Endothelial cell of umbilical vein (primary cell): ENCODE results near the gene CCNY. TPM values are rescaled to one million over a fixed set of nuclear protein-coding genes. Genes with fewer than 3 reads are reported as not detected.

Source experiments
- BruUV-seq: library from RNA; stranded (reverse); fragments of 400-500 nt; replicated peaks from 2 replicates; lab custom pipeline; 2021; lab: Mats Ljungman, UMichigan
- CTCF ChIA-PET: fragments of 300-600, 350-600 bp; sonication (Branson Sonifier 250); formaldehyde crosslinking; loops from one replicate; lab custom pipeline; 2021; ENCODE audit warnings: antibody characterized with exemption, inconsistent platforms; lab: Charles Lee
- POLR2A ChIA-PET: fragments of 300-600, 350-600 bp; sonication (Branson Sonifier 250); formaldehyde crosslinking; loops from one replicate; lab custom pipeline; 2021; ENCODE audit warnings: antibody characterized with exemption, inconsistent platforms; lab: Charles Lee
- DNase-seq: peaks from one replicate; pipeline ENCODE4 v3.0.0-alpha.2; 2011; ENCODE audit warnings: low read depth, low spot score
- FAIRE-seq: peaks from 2 replicates; lab custom pipeline; 2011; peaks lifted over from hg19 to GRCh38; lab: Jason Lieb, UNC
- H2AFZ ChIP-seq: 2 replicates; pipeline ENCODE4 v1.6.0; 2012; ENCODE audit warnings: low read depth, low read length, control low read depth, inconsistent platforms
- H3K27ac ChIP-seq: 2 replicates; pipeline ENCODE4 v1.5.1; 2011; ENCODE audit warnings: low read depth, mild to moderate bottlenecking, control low read depth, low read length, moderate library complexity; ENCODE audit not compliant: insufficient read depth
- H3K27me3 ChIP-seq, 2 experiments: 2 replicates each; pipeline versions ENCODE4 v1.6.0 to v1.6.1; 2011; ENCODE audit warnings: low read length in 2 of 2, mixed read lengths in 1 of 2; ENCODE audit not compliant: control insufficient read depth in 2 of 2, insufficient read depth in 2 of 2
- H3K36me3 ChIP-seq, 2 experiments: 2 replicates in 1 of 2; 3 replicates in 1 of 2; pipeline ENCODE4 v1.5.1; 2011; ENCODE audit warnings: low read length in 2 of 2, mild to moderate bottlenecking in 1 of 2, moderate library complexity in 1 of 2; ENCODE audit not compliant: control insufficient read depth in 2 of 2, insufficient read depth in 2 of 2; ENCODE audit errors: extremely low read depth in 1 of 2
- H3K4me1 ChIP-seq: 3 replicates; pipeline ENCODE4 v1.5.1; 2011; ENCODE audit warnings: mild to moderate bottlenecking, low read length; ENCODE audit not compliant: control insufficient read depth, insufficient read depth; ENCODE audit errors: extremely low read depth
- H3K4me2 ChIP-seq: 2 replicates; pipeline ENCODE4 v1.6.1; 2011; ENCODE audit warnings: low read length, control low read depth, mixed read lengths; ENCODE audit not compliant: insufficient read depth
- H3K4me3 ChIP-seq, 3 experiments: fragments of 200-600 bp in 1 of 3; sonication (generic), shearing (Covaris generic) in 1 of 3; replicated peaks in 1 of 3; 2 replicates each; pipeline ENCODE4 v1.5.1; 2011 to 2016; ENCODE audit warnings: control low read depth in 3 of 3, low read length in 3 of 3, mild to moderate bottlenecking in 2 of 3, inconsistent platforms in 1 of 3, low read depth in 1 of 3, moderate library complexity in 1 of 3; ENCODE audit not compliant: insufficient read depth in 1 of 3
- H3K79me2 ChIP-seq: 2 replicates; pipeline ENCODE4 v1.6.0; 2012; ENCODE audit warnings: low read length, inconsistent platforms; ENCODE audit not compliant: control insufficient read depth, insufficient read depth
- H3K9ac ChIP-seq: replicated peaks from 2 replicates; pipeline ENCODE3; 2011; ENCODE audit warnings: low read length, control low read depth; ENCODE audit not compliant: insufficient read depth; ENCODE audit errors: extremely low read depth
- H3K9me1 ChIP-seq: replicated peaks from 3 replicates; pipeline ENCODE4 v1.6.0; 2011; ENCODE audit warnings: mild to moderate bottlenecking, low read length; ENCODE audit not compliant: control insufficient read depth, insufficient read depth; ENCODE audit errors: extremely low read depth
- H3K9me3 ChIP-seq: replicated peaks from 2 replicates; pipeline ENCODE4 v1.5.1; 2012; ENCODE audit warnings: low read length, inconsistent platforms; ENCODE audit not compliant: control insufficient read depth, insufficient read depth
- H4K20me1 ChIP-seq: replicated peaks from 2 replicates; pipeline ENCODE3; 2011; ENCODE audit warnings: mild to moderate bottlenecking, low read length; ENCODE audit not compliant: control insufficient read depth, insufficient read depth; ENCODE audit errors: extremely low read depth
- FOS ChIP-seq: IDR thresholded peaks from 2 replicates; pipeline ENCODE4 v1.6.1; 2011; ENCODE audit warnings: mild to moderate bottlenecking, low read length, moderate library complexity, borderline replicate concordance; ENCODE audit not compliant: insufficient read depth
- GATA2 ChIP-seq: IDR thresholded peaks from 2 replicates; pipeline ENCODE4 v1.7.0; 2011; ENCODE audit warnings: low read depth, mild to moderate bottlenecking, moderate library complexity, mixed read lengths, low read length; ENCODE audit not compliant: insufficient read length, insufficient read depth
- POLR2AphosphoS5 ChIP-seq: IDR thresholded peaks from 2 replicates; pipeline ENCODE4 v1.6.1; 2012; ENCODE audit warnings: low read depth, mild to moderate bottlenecking, control low read depth, low read length, moderate library complexity; ENCODE audit not compliant: insufficient read depth
- dilution Hi-C: fragments of 300-500 bp; cut with MboI; formaldehyde crosslinking; loops from one replicate; pipeline ENCODE4 v1.15.0; 2019; ENCODE audit warnings: low sequenced_read_pairs; ENCODE audit not compliant: extremely low pct_ligation_motif_present
- intact Hi-C: fragments of 100-400 bp; cut with micrococcal nuclease; formaldehyde crosslinking; loops from one replicate; pipeline ENCODE4 v1.10.0; 2022
- polyA plus RNA-seq, 4 experiments: library from polyadenylated mRNA; depleted of rRNA in 3 of 4; stranded (reverse) in 3 of 4; unstranded in 1 of 4; fragments of >200 nt; gene quantifications; 2 replicates each; pipeline versions ENCODE4 v1.2.1 to v1.2.3, GENCODE V29; 2011 to 2012; ENCODE audit warnings: missing spikeins in 1 of 4
- total RNA-seq: library from RNA; stranded (reverse); gene quantifications from 2 replicates; pipeline ENCODE4 v1.2.3, GENCODE V29; 2021
- TF ChIP-seq, protein P1 (sequence below), 2 donors: IDR thresholded peaks; 1 replicate in 1 of 2; 2 replicates in 1 of 2; pipeline ENCODE4 v1.5.1; 2011; ENCODE audit warnings: low read length in 2 of 2, mild to moderate bottlenecking in 2 of 2, moderate library complexity in 2 of 2, control low read depth in 1 of 2, inconsistent platforms in 1 of 2, low read depth in 1 of 2; ENCODE audit not compliant: insufficient read depth in 1 of 2; ENCODE audit errors: extremely low read depth in 1 of 2

Gene CCNY
- total and polyA plus RNA-seq, 2 donors (not counting 3 experiments of a cell fraction or from before 2014, with no cell fraction given): 61.5 to 107 TPM

DNA sequence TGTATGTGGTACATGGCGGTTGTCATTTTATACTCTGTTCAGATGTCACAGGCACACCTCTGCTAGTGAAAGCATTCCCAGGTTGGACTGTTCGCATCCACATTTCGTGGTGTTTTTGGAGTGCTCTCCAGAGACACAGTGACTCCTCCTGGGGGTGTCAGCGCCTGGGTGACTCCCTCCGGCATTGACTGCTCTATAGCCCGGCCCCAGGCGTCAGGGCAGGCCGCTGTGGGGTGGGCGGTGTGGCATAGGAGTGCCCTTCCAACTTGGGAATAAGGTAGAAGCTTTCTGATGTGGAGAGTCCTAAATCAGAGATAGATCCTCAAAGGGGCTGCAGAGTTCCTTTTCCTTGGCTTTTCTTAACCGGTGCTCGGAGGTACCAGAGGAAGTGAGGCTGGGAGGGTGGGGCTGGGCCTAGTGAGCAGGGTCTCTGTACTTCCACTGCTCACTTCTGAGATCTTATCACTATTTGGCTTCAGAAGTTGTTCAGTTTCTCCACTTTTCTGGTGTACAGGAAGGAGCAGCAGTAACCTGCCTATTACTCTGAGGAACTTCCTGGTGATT lies 32.3 kb downstream of the CCNY start:
- H3K4me3 ChIP-seq: no peak overlapping the region
- peaks cover 95% of the 10 kb centered on the region for H3K79me2 ChIP-seq
- no peak for DNase-seq
- FAIRE-seq: no peak
- dilution Hi-C loops: no loop called here
- peaks cover 6% of the 10 kb centered on the region for H4K20me1 ChIP-seq
- H3K27me3 ChIP-seq: no peaks in the 10 kb centered on the region
- H3K27ac ChIP-seq: peak overlapping the region; percentile 7
- ChIA-PET POLR2A (no interaction called here), CTCF (interaction anchor here (1.2 to 1.4 kb wide), 2 partner anchors 18 to 21 kb away, joined by 3 read pairs; no protein-coding TSS in a partner anchor)
- intact Hi-C loops: no loop called here
- H3K4me2 ChIP-seq: no peak overlapping the region
- no TSS peak for BruUV-seq
- no peaks in the 10 kb centered on the region for H3K9me3 ChIP-seq
- H2AFZ ChIP-seq: no peak overlapping the region
- H3K36me3 ChIP-seq: no peaks in the 10 kb centered on the region
- H3K4me1 ChIP-seq: peaks cover 33% of the 10 kb centered on the region
- TF ChIP-seq FOS: no peak
- TF ChIP-seq, protein P1, sequence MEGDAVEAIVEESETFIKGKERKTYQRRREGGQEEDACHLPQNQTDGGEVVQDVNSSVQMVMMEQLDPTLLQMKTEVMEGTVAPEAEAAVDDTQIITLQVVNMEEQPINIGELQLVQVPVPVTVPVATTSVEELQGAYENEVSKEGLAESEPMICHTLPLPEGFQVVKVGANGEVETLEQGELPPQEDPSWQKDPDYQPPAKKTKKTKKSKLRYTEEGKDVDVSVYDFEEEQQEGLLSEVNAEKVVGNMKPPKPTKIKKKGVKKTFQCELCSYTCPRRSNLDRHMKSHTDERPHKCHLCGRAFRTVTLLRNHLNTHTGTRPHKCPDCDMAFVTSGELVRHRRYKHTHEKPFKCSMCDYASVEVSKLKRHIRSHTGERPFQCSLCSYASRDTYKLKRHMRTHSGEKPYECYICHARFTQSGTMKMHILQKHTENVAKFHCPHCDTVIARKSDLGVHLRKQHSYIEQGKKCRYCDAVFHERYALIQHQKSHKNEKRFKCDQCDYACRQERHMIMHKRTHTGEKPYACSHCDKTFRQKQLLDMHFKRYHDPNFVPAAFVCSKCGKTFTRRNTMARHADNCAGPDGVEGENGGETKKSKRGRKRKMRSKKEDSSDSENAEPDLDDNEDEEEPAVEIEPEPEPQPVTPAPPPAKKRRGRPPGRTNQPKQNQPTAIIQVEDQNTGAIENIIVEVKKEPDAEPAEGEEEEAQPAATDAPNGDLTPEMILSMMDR (IDR thresholded peaks at IDR 0.05; ENCODE audit: extremely low read depth in 1 of 2, insufficient read depth in 1 of 2, low read depth in 1 of 2, low read length in 2 of 2): no peak
- peak; percentile 50 for TF ChIP-seq GATA2
- no peak for TF ChIP-seq POLR2AphosphoS5
- H3K9ac ChIP-seq: no peak overlapping the region
- peaks cover 4% of the 10 kb centered on the region for H3K9me1 ChIP-seq
